ENCODE data around the gene FLNB. TPM values are rescaled to one million over a fixed set of nuclear protein-coding genes. Genes with fewer than 3 reads are reported as not detected.

Gene FLNB
- total RNA-seq, 1 experiment from 2014 or later: 83.4 TPM

GRCh38 chr3:57960174-57960505 lies 48.1 kb upstream of the FLNB start:
- Histone ChIP-seq H3K18ac (ENCODE audit: insufficient read length, low read depth, low read length) (no peak overlapping the region), H3K79me2 (ENCODE audit: insufficient read depth, low read length) (no peaks in the 10 kb centered on the region), H3K27ac (ENCODE audit: insufficient read length, low read depth, low read length) (no peak overlapping the region), H2AK5ac (ENCODE audit: insufficient read length, low read length) (no peak overlapping the region), H3K4me2 (ENCODE audit: insufficient read depth, insufficient read length, low read length) (no peak overlapping the region), H2BK15ac (ENCODE audit: low read depth, low read length) (no peak overlapping the region), H4K8ac (replicated peaks; ENCODE audit: insufficient read length, low read depth, low read length) (no peak overlapping the region), H3K9ac (ENCODE audit: extremely low read depth, insufficient read length, low read length) (no peak overlapping the region), H2AFZ (ENCODE audit: low read length) (no peak overlapping the region), H3K23ac (ENCODE audit: insufficient read length, low read depth, low read length) (no peak overlapping the region), H3K27me3 (ENCODE audit: insufficient read depth, low read length) (no peaks in the 10 kb centered on the region), H3K14ac (ENCODE audit: insufficient read depth, low read length) (no peak overlapping the region), H2BK5ac (ENCODE audit: insufficient read length, low read length) (no peak overlapping the region), H3K23me2 (ENCODE audit: insufficient read length, low read depth, low read length, poor library complexity, severe bottlenecking) (no peaks in the 10 kb centered on the region), H3K4me1 (ENCODE audit: insufficient read depth, low read length) (peaks cover 6% of the 10 kb centered on the region; the same call in 1 of the 2 replicates), H4K91ac (ENCODE audit: insufficient read length, low read depth, low read length) (peak overlapping the region; percentile 34), H2BK120ac (ENCODE audit: low read depth, low read length, poor library complexity, severe bottlenecking) (no peak overlapping the region), H3K9me3 (ENCODE audit: control insufficient read depth, low read depth, low read length) (no peaks in the 10 kb centered on the region), H2BK20ac (ENCODE audit: low read depth, low read length, poor library complexity, severe bottlenecking) (no peak overlapping the region), H4K20me1 (ENCODE audit: control insufficient read depth, insufficient read depth, insufficient read length) (no peaks in the 10 kb centered on the region), H4K5ac (ENCODE audit: insufficient read length, low read depth, low read length) (no peak overlapping the region), H3K4ac (ENCODE audit: low read depth, low read length) (no peak overlapping the region), H3K79me1 (ENCODE audit: insufficient read depth, low read depth, low read length, poor library complexity, severe bottlenecking) (no peaks in the 10 kb centered on the region), H3T11ph (ENCODE audit: low read length) (no peak overlapping the region), H3K56ac (ENCODE audit: insufficient read length, low read depth, low read length) (no peak overlapping the region), H2BK12ac (ENCODE audit: insufficient read length, low read depth, low read length) (no peak overlapping the region)
- Mint-ChIP-seq H3K27ac (no peak overlapping the region), H3K36me3 (ENCODE audit: insufficient read depth in 1 of 3, low read depth in 3 of 3) (no peaks in the 10 kb centered on the region; a peak in 1 of 7 replicates), H3K27me3 (ENCODE audit: low read depth) (no peaks in the 10 kb centered on the region), H3K9me3 (no peaks in the 10 kb centered on the region), H3K4me3 (no peak overlapping the region), H3K4me1 (peaks cover 8 to 16% of the 10 kb centered on the region in 2 experiments)
- DNase-seq: no peak
- no CpG with 5 or more reads among the region's 4 CpGs for WGBS (ENCODE audit: extremely low coverage, insufficient read length, low lambda C conversion rate)
- no peak for TF ChIP-seq CTCF (conservative IDR thresholded peaks at IDR 0.05)

Measured in H9 (cell line).